Activated CD8-positive, alpha-beta memory T cell treated with anti-CD3 and anti-CD28 coated beads, Interleukin-2, amount 50 U/mL, for 4 hours (primary cell): ENCODE data around the gene PSME3IP1.

Experiments used
- DNase-seq: peaks from one replicate; pipeline ENCODE4 v3.0.0-alpha.2; 2020

PSME3IP1 gene

DNA sequence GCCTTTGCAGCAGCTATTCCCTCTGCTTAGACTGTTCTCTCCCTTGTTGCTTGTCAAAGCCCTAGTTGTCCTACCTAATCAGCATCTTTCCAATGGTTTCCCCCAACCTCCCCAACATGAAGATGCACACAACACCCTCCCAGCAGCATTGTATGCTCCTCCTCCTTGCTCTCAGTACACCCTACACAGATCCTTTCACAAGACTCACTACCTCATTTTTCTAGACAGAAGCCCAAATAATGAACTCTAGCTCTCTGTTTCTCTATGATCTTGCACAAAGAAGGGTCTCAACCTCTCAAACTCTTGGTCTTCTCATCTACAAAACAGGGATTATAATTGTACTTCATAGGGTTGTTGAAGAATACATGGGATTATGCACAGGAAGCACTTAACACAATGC, 19.4 kb downstream of the PSME3IP1 start:
- no peak for DNase-seq

DNA sequence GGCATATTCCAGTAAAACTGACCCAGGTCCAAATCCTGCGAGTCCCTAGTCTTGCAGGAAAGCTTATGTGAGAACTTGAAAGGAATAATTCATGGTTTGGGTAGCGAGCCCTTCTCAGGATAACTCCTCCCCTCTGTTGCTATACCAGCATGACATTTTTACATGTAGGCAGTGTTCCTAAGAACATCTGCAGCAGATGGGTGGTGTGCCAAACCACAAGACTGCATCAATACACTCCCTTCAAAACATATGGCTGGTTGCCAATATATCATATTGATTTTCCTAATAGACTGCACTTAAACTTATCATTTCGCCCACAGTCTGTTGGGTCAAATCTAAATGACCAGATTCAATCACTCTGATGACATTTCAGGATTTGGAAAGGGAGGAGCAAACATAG, 19.9 kb downstream of the PSME3IP1 start:
- no peak for DNase-seq

DNA sequence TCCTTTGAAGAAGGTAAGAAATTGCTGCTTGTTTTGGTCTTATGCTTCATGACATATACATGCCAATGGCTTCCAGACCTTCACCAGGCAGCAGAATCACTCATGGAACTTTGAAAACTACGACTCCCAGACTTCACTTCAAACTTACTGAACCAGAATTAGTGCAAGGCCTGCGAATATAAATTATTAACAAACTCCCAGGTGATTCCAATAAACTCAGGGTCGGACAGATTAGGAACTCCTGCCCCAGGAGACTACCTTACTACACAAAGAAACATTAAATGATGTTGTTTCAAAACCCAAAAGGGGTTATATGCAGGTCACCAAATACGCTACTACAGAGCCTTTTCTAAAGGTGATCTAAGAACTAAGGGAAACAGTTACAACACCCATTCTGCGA, 20.4 kb downstream of the PSME3IP1 start:
- no peak for DNase-seq

DNA sequence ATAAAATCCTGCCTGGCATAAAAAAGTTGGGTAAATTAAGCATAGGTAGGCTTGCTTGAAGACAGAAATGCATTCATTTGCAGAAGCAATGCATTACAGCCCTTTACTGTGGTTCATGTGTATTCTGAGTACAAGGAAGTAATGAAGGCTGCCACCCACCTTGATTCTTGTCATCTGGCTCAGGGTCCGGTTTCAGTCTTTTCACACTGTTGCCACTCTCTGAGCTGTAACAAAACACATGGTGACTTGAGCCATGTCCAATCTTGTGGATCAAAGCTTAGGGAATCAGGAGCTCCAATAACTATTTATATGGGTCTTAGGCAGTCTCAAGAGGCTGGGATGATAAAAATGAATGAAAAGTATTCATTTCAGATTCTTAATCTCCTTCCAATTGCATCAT, 22.0 kb downstream of the PSME3IP1 start:
- DNase-seq: no peak

DNA sequence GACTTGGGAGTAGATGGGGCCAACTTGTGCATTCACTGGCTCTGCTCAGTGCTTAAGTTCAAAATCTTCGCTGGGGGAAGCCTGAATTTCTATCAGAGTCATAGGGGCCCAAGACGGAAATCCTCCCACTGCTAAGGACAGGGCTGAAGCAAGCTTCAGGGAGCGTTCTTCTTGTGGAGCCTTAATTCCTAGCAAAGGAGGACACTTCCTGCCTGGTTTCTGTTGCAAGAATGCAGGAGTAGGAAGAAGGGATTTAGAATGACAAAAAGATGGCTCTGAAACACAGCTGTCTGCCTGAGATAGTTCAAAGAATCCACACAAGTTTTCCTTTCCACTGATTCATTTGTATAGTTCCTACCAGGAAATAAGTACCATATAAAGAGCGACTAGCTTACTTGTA, 26.4 kb downstream of the PSME3IP1 start:
- no peak for DNase-seq

DNA sequence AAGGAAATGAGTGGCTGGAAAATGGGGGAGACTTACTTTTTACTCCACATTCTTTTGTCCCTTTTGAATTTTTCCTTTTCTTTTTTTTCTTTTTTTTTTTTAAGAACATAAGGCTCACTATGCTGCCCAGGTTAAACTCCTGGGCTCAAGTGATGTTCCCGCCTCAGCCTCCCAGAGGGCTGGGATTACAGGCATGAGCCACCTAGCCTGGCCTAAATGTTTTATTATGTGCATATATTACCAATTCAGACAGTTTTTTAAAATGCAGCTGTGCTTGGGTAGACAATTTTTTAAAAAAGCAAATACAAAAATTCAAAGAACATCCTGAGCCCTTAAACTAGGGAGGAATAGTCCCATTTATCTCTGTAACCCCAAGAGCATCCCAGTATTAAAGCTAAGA, 28.3 kb downstream of the PSME3IP1 start:
- DNase-seq: no peak

DNA sequence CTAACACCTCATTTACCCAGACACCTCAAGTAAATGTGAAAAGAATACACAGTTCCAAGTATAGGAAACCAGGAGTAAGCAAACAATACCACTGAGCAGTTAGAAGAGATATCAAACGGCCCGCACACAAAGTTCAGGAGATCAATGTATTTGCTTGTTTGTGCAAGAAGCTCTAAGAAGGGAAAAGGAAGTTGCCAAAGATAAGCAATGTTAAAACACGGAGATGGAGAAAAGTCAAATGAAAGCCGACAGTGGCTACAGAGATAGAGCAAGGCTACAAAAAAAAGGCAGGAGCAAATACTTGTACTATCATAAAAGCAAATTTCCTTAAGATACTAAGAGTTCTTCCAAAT, 29.5 kb downstream of the PSME3IP1 start:
- no peak for DNase-seq

DNA sequence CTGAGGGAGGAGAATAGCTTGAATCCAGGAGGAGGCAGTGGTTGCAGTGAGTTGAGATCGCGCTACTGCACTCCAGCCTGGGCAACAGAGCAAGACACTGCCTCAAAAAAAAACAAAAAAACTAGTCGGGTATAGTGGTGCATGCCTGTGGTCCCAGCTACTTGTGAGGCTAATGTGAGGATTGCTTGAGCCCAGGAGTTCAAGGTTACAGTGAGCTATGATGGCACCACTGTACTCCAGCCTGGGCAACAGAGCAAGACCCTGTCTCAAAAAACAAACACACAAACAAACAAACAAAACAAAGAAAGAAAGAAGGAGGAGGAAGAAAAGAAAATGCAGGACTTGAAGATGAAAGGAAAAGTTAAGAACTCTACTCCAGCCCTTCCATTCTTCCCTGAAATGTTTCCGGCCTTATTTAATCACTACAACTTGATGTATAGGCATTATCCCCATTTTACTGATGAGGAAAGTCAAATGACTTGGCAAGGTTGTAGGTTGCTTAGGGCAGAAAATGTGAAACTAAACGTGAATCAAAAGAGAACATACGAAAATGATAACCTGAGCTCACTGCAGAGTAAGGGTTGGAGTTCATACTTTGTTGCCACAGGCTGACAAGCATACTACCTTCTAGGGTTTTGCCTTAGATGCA, 30.0 kb downstream of the PSME3IP1 start:
- DNase-seq: no peak

DNA sequence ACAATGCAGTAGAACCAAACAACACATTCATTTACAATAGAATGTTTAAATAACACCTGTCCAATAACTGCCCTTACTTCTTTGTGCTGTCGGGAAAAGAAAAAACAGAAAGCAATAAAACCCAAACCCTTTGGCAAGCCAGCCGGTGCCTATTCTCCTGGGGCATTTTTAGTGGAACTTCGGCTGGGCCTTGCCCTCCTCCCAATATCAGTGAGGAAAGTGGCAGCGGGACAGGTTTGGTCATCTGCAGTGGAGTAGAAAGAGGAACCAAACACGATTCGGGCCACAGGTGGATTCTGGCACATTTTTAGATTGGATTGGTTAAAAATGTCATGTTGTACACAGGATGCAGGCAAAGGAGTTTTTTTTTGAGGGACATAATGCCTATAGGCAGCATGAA, 32.0 kb downstream of the PSME3IP1 start:
- DNase-seq: no peak

DNA sequence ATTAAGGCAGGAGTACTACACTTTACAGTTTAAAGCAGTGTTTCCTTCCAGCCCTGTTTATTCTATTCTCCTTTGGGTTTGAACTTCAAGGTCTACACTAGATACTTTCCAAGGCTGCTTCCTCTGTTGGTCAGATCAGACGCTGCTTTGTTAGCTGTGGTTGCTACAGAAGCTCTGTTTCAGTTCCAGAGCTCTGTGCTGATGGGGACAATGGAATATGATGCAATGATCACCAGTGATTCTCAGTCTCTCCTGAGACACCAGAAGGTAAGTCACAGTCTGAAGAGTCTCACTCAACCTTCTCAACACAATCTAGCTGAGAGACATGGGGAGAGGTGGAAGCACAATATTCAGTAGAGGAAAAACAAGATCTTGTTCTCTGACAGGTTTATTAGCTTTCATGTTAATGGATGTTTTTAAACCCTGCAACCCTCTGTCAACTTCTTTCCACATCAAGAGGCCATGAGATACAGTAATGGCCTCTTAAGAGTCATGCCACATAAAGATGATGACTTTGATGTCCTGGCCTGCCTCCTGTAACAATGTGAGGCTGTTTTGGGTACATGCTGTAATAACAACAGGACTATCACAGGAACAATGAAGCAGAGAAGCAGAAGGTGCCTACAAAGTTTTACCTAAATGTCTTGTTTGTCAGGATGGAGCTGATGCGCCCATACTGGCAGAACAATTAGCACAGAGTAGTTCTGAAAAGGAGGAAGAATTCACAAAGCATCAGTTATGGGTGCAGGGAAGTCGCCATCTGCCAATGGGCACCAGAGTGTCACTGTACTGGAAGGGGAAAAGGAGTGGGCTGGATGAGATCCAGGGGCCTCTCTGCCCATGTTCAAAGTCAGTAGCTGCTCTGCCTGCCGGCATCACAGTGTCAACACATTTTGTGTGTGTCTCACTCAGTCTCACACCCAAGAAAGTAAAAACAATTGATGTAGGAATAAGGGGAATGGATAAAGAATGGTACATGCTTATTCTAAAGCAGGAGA, 33.4 kb downstream of the PSME3IP1 start:
- DNase-seq: no peak

DNA sequence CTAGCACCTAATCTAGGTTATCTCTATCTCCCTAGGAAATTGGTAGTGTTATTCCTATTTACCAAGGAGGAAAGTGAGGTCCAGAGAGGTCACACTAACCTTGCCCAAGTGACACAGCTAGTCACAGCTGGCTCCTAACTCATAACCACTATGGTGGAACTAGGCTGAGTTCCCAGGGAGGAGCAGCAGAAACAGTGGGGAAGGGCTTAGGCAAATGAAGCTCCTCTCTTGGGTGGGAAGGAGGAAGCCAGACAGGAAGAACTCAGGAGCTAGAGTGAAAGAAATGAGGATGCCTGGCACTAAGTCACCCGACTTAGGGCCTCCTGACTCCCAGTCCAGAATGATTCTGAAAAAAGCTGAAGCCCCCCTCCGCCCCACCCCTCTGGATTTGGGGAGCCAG, 34.5 kb downstream of the PSME3IP1 start:
- DNase-seq: no peak

DNA sequence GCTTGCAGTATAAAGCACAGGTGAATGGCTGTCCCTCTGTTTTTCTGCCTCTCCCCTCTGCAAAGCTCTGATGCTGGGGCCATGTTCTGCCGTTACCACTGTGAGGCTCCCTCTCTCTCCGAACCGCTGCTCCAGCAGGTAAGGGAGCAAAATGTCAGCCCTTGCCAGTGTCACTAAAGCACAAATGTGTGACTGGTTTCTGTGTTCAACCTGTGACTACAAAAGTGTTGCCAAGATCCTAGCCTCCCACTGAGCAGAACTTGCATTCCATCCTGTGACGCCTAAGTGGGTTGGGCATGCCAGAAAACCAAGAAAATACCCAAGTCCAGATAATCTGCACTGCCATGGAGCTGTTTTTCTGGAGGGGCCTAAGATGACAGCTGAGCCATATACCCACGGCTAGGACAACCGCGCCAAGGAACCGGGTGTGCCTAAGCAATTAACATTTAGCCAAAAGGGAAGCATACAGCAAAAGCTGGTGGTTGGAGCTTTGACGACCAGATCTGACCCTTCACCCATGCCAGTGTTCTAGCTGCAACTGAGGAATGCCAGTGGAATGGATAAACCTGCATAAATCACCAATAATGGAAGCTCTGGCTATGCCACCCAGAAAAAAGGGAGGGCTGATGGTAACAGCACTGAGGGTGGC, 35.0 kb downstream of the PSME3IP1 start:
- no peak for DNase-seq

DNA sequence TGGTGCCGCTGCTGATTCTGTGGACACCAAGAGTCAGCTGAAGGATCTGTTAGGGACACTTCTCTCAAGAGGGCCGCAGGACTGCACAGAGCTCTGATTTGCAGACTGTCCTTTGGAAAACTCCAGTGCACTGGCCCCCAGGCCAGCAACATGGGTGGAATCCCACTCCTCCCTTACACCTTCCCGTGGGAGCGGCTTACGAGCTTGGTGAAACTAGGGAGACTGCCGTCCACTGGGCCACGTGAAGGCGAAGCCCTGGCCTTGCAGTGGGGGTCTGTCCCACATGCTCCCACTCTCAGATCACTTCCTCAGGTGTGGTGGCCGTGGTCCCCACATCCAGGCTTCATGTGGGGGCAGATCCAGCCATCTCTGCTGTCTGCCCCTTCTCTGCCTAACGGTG, 36.4 kb downstream of the PSME3IP1 start:
- no peak for DNase-seq

DNA sequence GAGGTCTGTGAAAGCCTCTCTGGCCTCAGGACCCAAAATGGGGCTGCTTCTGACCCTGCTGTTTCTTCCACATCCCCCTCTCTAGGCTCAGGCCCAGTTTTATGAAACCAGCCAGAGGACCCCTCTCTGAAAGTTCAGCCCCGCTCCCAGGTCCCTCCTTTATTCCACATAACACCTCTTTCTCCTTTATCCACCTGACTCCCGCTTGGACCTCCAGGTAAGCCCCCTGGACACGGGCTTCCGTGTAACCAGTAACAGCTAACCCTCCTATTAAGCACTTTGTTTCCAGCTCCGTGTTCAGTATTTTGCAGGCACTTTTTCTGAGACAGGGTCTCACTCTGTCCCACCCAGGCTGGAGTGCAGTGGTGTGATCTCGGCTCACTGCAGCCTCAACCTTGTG, 37.4 kb downstream of the PSME3IP1 start:
- no peak for DNase-seq

DNA sequence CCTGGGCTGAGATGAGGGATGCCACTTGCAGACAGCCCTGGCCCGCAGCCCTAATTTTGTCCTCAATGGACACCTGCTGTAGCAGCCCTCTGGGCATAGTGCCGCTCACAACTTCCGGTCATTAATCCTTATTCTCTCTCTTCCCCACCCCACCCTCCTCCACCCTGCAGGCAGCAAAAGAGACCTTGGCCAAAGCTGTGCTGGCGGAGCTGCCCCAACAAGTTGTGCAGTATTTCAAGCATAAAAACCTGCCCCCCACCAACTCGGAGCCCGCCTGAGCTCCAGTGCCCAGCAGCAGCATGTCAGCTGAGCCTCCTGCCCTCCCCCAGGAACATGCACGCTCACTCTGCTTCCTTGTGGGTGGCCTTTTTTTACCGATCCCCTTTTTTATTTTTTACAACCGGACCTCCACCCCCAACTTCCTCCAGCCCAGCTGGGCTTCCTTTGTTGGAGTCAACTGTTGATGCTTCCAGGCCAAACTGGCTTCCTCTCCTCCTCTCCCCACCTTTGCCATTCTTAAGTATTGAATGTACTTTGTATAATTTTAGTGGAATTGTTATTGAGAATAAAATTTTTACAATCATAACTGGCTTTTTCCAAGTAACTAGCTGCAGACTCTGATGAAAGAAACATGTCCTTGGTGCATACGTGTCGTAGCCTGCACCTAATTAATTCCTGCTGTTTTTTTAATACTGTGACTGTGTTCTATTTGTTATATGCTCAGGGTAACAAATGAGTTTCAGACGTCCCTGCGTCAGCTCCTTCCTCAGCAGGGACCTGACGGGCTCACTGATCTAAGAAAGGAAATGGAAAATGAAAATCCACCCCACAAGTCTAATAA, 38.2 kb downstream of the PSME3IP1 start:
- DNase-seq: no peak

DNA sequence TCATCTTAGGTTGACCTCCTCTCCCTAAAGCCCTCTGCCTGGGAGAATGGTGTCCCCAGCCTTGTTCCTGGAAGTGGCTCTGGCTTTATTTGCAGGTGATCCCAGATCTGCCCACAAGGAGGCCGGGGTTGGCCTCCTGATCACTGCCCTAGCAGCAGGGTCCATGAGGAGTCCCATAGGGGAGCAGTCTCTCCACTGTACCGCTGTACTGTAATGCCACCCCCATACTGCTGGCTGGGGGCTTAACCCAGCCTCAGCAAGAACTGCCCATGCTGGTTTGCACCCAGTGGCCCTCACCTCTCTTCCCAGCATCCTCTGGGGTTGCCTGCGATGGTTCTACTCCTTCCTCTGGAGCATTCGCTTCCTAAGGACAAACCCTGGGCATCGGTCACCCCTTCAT, 39.1 kb downstream of the PSME3IP1 start:
- no peak for DNase-seq

DNA sequence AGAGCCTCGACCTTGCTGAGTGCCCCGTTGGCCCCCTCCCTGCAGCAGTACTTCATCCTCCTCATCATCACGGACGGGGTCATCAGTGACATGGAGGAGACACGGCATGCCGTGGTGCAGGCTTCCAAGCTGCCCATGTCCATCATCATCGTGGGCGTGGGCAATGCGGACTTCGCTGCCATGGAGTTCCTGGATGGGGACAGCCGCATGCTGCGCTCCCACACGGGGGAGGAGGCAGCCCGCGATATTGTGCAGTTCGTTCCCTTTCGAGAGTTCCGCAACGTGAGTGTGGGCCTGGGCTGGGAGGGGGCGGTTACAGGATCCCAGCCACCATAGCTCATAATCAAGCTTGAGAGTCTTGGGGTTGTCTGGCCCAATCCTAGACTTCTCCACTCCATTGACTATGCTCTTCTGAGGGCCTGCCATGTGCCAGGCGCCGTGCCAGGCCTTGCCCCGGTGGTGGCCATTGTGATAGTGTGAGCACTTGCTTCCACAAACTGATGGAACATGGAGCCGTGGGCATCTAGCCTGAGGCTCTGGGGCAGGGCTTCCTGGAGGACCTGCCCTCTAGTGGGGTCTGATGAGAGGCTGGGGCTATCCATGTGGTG, 39.7 kb downstream of the PSME3IP1 start:
- no peak for DNase-seq

DNA sequence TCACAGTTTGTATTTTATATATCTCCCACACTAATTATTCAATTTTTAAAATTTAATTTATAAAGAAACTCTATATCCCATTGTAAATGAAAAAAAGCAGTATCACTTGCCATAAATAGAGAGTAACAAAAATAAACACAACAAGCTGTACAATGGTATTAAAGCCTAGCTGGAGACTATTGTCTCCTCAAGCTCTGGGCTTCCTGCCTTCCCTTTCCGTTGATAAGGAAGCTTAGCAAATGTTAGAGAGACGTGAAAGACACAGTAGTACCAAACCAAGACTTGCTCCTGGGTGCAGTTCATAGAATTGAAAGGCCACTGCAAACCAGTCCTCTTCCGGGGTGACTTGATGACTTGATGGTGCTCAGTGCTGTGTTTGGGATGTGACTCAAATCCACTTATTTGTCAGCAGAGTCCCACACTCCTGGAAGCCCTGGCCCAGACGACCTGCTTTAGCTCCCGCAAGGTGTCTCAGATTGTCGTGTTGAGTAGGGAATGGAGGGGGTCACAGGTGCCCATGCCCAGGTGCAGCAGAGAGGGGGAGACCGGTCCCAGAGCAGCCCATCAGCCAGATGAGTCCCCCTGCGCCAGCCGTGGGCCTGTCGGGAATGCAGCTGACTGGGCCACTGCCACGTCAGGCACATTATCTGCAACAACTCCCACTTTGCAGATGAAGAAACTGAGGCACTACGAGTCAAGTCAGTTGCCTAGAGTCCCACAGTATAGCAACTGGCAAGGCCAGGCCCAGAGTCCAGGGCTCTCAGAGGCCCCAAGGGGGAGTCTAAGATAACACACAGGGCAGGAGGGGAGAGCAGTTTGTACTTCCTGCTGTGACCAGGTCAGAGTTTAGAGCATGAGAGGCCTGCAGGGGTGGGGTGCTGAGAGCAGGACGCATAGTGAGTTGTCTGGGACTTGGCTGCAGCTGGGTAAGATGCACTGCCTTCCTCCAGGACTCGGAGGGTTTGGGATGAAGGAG, 40.5 kb downstream of the PSME3IP1 start:
- DNase-seq: no peak

DNA sequence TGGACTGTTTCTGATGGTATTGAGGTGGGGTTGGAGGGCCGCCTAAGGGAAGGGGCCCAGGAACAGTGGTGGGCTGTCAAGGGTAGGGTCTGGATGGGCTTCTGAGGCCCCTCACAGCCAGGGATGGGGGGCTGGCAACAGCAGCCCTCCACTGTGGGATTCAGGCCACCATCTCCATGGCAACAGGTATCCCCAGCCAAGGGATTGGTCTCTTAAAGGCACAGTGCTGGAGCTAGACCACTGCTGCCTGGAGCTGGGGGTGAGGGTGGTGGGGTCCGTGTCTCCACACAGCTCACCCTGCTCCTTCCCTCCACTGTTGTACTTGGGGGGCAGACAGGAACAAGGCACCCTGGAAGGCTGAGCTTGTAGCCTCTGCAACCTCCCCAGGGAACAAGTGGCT, 41.8 kb downstream of the PSME3IP1 start:
- no peak for DNase-seq

DNA sequence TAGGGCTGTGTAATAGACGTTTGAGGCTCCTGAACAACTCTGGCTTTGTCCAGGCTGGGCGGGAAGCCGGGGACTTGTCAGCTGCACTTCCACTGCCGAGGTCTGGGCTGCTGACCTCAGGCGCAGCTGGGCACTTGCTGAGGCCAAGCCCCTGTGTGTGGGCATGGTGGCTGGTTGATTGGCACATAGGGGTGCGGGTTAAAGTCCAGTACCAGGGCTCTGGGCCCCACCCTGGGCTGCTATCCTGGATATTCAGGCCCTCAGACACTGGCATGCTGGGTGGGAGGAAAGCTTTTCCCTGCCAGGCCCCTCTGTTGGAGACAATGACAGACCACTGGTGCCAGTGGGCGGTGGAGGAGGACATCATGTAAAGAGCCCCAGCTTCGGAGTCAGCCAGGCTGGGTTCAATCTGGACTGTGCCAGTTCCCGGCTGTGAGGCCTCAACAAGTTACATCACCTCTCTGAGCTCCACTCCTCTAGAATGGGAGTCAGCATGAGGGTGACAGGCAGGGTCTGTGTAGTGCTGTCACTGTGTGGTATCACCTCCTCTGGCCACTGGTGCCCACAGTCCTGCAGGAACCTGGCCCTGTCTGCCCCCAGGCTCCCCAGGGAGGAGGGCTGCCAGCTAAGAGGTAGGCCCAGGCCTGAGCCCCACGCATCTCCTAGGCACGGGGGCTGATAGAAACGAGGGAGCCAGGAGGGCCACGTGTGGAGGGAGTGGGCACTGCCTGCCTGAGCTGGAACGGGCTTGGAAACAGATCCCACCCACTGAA, 42.5 kb downstream of the PSME3IP1 start:
- no peak for DNase-seq
